GM18868 (cell line): ENCODE data around the gene GLUD1.
"Not testable (repeated sequence)": the region's sequence is repeated elsewhere in the genome, so short reads cannot be mapped to it uniquely, and the experiment has no call there.

Source experiments
- ATAC-seq: cut with Tn5 transposase; IDR thresholded peaks from one replicate; pipeline ENCODE4 v1.9.1; 2021; ENCODE audit warnings: mild to moderate bottlenecking, moderate library complexity; ENCODE audit not compliant: unreplicated experiment

The GLUD1 gene

DNA sequence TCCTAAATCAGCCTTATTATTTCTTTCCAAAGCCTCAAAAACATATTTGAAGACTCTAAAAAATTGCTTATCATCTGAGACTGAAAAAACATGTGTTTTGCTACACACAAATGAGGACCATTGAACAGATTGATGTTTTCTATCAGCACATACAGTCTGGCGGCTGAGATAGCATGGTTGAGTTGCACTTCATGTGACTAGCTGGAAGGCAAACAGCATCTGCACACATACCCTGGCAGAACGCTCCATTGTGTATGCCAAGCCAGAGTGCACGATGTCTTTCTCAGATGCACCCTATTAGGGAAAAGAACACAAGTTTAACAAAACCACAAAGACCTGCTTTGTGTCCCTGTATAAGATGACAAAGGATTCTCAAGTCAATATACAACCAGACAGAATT lies 41.5 kb downstream of the GLUD1 start:
- no peak for ATAC-seq

DNA sequence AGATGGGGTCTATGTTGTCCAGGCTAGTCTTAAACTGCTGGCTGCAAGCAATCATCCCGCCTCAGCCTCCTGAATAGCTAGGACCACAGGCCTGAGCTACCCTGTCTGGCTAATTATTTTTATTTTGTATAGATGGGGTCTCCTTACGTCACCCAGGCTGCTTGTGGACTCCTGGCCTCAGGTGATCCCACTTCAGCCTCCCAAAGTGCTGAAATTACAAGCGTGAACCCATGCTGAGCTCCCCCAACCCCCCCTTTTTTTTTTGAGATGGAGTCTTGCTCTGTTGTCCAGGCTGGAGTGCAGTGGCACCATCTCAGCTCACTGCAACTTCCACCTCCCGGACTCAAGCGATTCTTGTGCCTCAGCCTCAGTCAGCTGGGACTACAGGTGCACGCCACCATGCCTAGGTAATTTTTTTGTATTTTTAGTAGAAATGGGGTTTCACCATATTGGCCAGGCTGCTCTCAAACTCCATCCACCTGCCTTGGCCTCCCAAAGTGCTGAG lies 49.2 kb downstream of the GLUD1 start:
- no peak for ATAC-seq

DNA sequence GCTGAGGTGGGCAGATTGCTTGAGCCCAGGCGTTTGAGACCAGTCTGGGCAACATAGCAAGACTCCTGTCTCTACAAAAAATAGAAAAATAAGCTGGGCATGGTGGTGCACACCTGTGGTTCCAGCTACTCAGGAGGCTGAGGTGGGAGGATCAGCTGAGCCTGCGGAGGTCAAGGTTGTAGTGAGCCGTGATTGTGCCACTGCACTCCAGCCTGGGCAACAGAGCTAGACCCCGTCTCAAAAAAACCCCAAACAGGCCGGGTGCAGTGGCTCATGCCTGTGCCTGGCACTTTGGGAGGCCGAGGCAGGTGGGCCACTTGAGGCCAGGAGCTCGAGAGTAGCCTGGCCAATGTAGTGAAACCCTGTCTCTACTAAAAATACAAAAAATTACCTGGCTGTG lies 51.1 kb downstream of the GLUD1 start:
- ATAC-seq, result not testable (repeated sequence)

DNA sequence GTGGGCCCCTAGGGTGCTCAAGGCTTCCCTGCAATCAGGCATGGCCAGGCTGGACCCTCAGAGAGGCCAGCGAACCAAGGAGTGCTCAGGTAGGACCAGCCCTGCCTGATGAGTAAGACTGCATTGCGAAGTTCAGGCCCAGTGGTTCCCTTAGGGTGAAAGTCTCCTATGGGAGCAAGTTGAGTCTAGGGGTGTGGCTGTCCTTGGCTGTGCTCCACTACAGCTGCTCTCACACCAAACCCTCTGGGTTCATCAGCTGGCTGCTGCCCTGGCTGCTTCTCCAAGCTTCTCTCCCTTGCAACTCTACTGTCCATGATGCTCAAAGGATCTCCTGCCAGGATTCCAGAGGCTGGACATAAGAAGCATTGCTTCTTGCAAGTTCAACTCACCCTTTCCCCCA lies 55.9 kb downstream of the GLUD1 start:
- ATAC-seq, result no peak

DNA sequence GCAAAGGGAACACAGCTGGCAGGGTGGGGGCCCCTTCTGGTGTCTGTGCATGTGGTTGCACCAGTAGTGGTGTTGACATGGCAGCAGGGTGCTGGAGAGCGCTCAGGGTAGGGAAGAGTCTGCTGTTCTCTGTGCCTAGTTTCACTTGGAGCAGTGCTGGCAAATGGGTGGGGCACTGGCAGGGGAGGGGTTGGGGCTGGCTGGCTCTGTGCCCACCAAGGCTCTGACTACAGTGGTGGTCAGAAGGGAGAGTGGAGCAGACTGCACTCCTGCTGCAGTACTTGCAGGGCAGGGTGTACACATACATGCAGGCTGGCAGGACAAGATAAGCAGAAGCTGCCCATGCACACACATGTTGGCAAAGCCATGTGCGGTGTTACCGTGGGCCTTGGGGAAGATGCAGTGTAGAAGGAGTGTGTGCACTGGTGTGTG lies 56.3 kb downstream of the GLUD1 start:
- ATAC-seq, result no peak

DNA sequence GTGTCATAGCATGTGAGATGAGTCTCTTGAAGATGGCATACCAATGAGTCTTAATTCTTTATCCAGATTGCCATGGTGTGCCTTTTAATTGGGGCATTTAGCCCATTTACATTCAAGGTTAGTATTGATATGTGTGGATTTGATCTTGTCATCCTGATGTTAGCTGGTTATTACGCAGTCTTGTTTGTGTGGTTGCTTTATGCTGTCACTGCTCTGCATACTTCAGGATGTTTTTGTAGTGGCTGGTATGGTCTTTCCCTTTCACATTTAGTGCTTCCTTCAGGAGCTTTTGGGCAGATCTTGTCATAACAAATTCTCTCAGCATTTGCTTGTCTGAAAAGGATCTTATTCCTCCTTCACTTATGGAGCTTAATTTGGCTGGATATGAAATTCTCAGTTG lies 58.0 kb downstream of the GLUD1 start:
- ATAC-seq, result no peak

DNA sequence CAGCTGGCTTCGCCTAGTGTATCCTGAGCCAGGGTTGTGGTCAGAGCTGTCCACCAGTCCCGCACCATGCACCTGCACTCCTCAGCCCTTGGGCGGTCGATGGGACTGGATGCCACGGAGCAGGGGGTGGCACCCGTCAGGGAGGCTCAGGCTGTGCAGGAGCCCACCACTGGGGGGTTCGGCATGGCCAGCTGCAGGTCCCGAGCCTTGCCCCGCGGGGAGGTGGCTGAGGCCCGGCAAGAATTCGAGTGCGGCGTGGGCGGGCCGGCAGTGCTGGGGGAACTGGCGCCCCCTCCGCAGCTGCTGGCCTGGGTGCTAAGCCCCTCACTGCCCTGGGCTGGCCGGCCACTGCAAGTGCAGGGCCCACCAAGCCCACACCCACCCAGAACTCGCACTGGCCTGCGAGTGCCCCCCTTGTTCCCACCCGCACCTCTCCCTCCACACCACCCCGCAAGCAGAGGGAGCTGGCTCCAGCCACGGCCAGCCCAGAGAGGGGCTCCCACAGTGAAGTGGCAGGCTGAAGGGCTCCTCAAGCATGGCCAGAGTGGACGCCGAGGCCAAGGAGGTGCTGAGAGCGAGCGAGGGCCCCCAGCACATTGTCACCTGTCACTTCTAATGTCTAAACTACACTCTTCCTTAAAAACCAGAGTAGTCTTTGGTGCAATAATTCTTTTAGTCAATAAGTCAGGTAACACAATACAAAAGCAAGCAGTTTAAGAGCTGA lies 63.6 kb downstream of the GLUD1 start:
- no peak for ATAC-seq

DNA sequence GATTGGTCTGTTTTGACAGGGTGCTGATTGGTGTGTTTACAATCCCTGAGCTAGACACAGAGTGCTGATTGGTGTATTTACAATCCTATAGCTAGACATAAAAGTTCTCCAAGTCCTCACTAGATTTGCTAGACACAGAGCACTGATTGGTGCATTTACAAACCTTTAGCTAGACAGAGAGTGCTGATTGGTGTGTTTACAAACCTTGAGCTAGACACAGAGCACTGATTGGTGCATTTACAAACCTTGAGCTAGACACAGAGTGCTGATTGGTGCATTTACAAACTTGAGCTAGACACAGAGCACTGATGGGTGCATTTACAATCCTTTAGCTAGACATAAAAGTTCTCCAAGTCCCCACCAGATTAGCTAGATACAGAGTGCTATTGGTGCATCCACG lies 64.2 kb downstream of the GLUD1 start:
- not testable (repeated sequence) for ATAC-seq

DNA sequence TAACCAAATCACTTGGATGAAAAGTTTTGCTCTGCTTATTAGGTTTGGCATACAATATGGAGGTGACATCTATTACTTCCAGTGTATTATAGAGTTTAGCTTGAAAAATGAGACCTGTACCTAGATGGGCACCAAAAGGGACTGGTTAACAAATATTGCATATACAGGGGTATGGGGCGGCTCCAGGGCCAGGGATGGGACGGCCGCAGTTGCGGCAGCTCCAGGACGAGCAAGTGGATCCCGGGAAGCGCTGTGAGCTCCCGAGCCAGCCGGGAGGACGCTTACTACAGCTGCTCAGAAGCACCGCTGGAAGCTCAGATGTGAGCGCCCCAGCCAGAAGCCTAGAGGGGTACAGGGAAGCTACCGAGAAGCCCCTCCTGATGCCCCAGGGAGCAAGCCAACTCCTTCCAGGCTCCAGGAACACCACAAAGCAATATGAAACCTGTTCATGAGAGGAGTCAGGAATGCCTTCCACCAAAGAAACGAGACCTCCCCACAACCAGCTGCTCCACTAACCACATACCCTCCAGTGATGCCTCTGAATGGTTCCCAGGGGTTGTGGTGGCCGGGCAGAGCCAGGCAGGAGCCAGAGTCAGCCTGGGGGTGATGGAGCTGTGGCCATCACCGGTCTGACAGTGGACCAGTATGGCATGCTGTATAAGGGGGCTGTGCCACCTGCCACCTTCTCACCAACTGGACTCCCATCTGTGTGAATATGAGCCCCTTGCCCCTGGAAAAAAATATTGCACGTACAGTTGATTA lies 67.7 kb downstream of the GLUD1 start:
- not testable (repeated sequence) for ATAC-seq

DNA sequence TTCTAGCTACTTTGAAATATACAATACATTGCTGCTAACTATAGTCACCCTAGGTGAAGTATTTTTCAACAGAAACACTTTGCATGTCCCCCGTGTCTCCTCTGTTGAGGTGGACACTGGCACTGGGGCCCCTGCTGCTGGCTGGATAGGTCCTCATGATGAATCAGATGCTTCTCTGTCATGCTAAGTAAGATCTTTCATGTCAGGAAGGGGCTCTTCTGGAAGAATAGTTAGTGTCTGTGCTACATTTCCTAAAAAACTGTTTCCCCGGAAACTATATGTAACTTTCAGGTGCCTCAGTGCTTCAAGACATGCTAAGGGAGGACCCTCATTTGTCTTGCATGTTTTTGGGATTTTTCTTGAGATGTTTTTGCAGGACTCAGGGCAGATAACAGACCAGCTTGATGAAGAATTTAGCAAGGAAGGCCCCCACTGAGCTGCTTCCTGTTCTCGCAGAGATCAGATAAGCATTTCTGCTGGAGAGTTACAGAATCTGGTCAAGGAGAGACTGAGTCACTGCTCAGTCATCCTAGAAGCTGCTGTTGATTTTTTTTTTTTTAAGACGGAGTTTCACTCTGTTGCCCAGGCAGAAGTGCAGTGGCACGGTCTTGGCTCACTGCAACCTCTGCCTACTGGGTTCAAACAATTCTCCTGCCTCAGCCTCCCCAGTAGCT lies 69.2 kb downstream of the GLUD1 start:
- not testable (repeated sequence) for ATAC-seq

DNA sequence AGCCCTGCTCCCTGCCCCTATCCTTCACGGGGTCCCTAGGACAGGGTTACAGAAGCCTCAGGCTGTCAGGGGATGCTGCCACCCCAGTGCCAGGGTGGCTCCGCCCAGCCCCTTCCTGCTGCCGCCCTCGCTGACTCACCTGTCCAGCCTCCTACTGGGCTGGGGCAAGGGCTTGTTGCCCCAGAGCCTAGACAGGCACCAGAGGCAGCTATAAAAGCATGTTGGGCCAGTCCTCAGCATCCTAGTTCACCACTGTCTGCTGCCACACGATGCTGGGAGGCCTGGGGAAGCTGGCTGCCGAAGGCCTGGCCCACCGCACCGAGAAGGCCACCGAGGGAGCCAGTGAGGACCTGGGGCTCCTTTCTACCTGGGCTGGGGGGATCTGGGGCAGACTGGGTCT lies 74.6 kb downstream of the GLUD1 start, which contains the start of gene FAM25A:
Gene FAM25A, plus strand, starts transcription at position 239 of the 400 bp plus-strand sequence. Its CDS starts 31 bp downstream, at position 270.
- ATAC-seq, result not testable (repeated sequence)

DNA sequence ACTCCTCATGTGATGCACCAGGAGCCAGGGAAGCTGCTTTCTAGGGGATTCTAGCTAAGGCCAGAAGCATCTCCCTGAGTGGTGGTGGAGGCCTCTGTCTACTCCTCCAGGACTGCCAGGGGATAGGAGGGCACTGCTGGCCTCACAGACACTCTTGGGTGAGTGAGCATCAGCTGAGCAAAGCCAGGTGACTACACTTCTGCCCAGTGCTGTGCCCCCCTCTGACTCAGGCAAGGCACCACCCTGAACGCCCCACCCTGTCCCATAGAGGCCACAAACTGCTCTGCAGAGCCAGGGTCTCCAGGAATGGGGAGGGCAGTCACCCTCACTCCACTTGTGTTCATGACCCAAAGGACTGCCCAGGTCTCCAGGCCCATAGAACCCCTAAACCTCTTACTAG lies 75.1 kb downstream of the GLUD1 start:
- not testable (repeated sequence) for ATAC-seq

DNA sequence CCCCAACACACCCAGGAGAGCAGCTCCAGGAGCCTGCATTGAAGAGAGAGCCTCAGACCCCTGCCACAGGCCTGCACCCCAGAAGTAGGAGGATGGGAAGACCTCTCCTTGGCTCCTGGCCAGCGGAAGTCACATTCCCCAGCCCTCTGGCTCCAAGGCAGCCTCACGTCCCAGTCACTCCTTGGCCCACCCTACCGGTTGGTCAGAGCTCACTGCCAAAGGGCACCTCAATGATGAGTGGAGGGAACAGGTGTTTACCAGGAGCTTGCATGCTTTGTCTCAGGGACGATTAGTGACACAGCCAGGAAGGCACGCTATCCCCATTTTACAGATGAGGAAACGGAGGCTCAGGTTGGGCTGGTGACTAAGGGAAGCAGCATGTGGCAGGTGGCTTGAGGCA lies 75.6 kb downstream of the GLUD1 start:
- not testable (repeated sequence) for ATAC-seq

DNA sequence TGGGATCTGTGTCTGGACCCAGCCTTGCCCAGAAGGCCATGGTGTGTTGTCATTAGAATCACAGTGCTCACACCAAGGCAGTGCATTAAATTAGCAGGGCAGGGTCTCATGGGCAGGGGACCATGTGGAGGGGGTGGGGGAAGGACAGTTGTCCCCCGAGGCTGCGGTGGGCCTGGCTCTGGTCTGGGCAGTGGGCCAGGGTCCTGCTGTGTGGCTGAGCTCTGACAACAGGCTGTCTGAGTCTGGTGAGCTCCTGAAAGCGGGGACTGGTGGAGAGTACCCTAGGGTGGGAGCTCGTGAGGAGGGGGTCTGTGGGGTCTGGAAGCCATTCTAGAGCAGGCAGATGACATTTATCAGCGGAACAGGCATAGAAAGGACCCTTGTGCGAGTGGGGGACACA lies 76.5 kb downstream of the GLUD1 start:
- not testable (repeated sequence) for ATAC-seq

DNA sequence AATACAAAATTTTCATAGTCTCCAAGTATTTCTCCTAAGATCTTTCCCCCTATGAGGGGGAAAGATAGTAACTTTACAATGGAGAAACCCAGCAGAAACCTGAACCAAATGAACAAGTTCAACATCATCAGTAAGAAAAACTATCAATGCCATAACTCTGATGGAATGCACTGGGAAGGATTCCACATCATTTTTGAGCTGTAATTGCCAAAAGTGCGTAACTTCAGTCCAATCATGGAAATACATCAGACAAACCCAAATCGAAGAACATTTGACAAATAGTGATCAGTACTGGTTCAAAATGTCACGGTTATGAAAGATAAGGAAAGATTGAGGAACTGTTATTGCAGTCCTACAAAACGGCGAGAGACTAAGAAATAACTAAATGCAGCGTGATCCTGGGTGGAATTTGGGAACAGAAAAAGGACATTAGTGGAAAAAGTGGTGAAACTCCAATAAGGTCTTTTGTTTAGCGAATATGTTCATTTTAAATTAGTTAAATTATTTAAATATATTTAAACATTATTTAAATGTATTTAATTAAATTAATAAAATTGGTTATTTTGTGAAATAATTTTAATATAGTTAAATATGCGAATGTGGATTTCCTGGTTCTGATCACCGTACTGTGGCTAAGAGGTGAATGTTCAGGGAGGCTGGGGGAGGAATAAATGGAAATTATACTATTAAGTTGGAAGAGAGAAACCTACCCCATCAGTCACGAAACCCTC lies 79.5 kb downstream of the GLUD1 start:
- not testable (repeated sequence) for ATAC-seq

DNA sequence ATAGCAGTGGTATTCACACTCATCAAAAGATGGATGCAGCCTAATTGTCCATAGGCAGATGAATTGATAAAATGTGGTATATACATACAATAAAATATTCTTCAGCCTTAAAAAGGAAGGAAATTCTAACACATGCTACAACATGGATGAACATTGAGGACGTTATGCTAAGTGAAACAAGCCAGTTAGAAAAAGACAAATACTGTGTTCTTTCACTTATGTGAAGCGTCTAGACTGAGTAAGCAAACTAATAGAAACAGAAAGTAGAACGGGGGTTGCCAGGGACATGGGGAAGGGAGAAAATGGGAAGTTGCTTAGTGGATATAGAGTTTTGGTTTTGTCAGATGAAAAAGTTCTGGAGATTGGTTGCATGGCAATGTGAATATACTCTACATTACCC lies 81.1 kb downstream of the GLUD1 start:
- not testable (repeated sequence) for ATAC-seq

DNA sequence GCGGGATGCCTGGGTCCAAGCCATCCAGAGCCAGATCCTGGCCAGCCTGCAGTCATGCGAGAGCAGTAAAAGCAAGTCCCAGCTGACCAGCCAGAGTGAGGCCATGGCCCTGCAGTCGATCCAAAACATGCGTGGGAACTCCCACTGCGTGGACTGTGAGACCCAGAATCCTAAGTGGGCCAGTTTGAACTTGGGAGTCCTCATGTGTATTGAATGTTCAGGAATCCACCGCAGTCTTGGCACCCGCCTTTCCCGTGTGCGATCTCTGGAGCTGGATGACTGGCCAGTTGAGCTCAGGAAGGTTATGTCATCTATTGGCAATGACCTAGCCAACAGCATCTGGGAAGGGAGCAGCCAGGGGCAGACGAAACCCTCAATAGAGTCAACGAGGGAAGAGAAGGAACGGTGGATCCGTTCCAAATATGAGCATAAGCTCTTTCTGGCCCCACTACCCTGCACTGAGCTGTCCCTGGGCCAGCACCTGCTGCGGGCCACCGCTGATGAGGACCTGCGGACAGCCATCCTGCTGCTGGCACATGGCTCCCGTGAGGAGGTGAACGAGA lies 85.4 kb downstream of the GLUD1 start:
- ATAC-seq, result not testable (repeated sequence)

DNA sequence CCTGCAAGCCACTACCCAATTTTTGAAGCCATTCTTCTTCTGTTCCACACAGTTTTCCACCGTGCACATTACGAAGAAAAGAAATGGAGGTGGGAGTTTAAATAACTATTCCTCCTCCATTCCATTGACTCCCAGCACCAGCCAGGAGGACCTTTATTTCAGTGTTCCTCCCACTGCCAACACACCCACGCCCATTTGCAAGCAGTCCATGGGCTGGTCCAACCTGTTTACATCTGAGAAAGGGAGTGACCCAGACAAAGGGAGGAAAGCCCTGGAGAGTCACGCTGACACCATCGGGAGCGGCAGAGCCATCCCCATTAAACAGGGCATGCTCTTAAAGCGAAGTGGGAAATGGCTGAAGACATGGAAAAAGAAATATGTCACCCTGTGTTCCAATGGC lies 86.3 kb downstream of the GLUD1 start:
- not testable (repeated sequence) for ATAC-seq

DNA sequence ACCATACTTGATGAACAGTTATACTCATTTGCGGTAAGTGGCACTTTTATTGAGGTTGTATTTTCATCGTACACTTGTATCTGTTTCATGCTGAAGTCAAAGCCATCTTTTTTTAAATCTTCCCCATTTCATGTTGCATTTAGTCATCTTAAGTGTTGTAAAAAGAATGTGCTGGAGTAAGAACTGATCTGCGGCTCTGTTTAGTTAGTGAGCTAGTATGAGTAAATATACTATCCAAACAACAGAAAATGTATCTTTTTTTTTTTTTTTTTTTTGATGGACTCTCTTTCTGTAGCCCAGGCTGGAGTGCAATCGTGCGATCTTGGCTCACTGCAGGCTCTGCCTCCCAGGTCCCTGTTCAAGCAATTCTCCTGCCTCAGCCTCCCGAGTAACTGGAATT lies 87.0 kb downstream of the GLUD1 start:
- ATAC-seq, result not testable (repeated sequence)

DNA sequence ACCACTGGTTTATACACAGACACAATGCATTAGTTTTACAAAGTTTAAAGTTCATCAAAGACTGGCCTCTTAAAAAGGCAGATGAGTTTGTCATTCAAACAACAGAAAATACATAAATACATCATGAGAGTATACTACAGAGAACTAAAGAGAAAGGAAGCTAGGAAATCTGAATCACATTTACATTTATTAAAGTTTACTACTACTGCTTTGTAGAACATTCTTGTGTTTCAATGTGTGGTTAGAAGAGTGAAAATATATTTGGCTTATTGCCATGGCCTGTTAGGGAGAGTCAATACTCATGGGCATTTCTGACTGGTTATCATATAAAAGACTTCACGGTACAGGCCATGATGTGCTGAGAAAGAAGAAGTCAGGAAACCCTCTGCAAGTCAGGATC lies 87.5 kb downstream of the GLUD1 start:
- not testable (repeated sequence) for ATAC-seq
